Measurements from ENCODE around the gene CHRNG.

Gene CHRNG

GRCh38 chr2:232495292-232495691 lies 44.2 kb upstream of the CHRNG start:
- Histone ChIP-seq H3K27ac (no peak overlapping the region), H3K79me2 (ENCODE audit: insufficient read depth, low read depth) (no peaks in the 10 kb centered on the region), H3K27me3 (ENCODE audit: insufficient read depth, low read depth) (no peaks in the 10 kb centered on the region; the same call in 1 of the 2 replicates), H3K9ac (no peak overlapping the region), H3K4me2 (no peak overlapping the region), H4K20me1 (ENCODE audit: insufficient read depth) (no peaks in the 10 kb centered on the region), H3K4me3 (IDR thresholded peaks at IDR 0.05; ENCODE audit: insufficient read depth, low read depth, low read length) (no peak overlapping the region), H3K36me3 (ENCODE audit: insufficient read depth) (no peaks in the 10 kb centered on the region), H2AFZ (ENCODE audit: low read depth) (no peak overlapping the region), H3K4me1 (ENCODE audit: low read depth, poor library complexity, severe bottlenecking) (no peaks in the 10 kb centered on the region)
- TF ChIP-seq CTCF (conservative IDR thresholded peaks at IDR 0.05; ENCODE audit: low read depth, low read length) = no peak

GRCh38 chr2:232496501-232497270 lies 42.8 kb upstream of the CHRNG start:
- Histone ChIP-seq H3K27me3 (ENCODE audit: insufficient read depth, low read depth) (peaks cover 4% of the 10 kb centered on the region; the same call in 1 of the 2 replicates), H3K27ac (no peak overlapping the region), H3K9ac (no peak overlapping the region), H3K4me3 (IDR thresholded peaks at IDR 0.05; ENCODE audit: insufficient read depth, low read depth, low read length) (no peak overlapping the region), H3K36me3 (ENCODE audit: insufficient read depth) (no peaks in the 10 kb centered on the region), H2AFZ (ENCODE audit: low read depth) (no peak overlapping the region), H3K4me1 (ENCODE audit: low read depth, poor library complexity, severe bottlenecking) (no peaks in the 10 kb centered on the region), H3K79me2 (ENCODE audit: insufficient read depth, low read depth) (no peaks in the 10 kb centered on the region), H4K20me1 (ENCODE audit: insufficient read depth) (no peaks in the 10 kb centered on the region), H3K4me2 (no peak overlapping the region)
- no peak for TF ChIP-seq CTCF (conservative IDR thresholded peaks at IDR 0.05; ENCODE audit: low read depth, low read length)

GRCh38 chr2:232497348-232497747 lies 42.1 kb upstream of the CHRNG start:
- Histone ChIP-seq H3K36me3 (ENCODE audit: insufficient read depth) (no peaks in the 10 kb centered on the region), H3K79me2 (ENCODE audit: insufficient read depth, low read depth) (no peaks in the 10 kb centered on the region), H2AFZ (ENCODE audit: low read depth) (no peak overlapping the region), H3K27ac (no peak overlapping the region), H3K4me1 (ENCODE audit: low read depth, poor library complexity, severe bottlenecking) (no peaks in the 10 kb centered on the region), H3K4me3 (IDR thresholded peaks at IDR 0.05; ENCODE audit: insufficient read depth, low read depth, low read length) (no peak overlapping the region), H3K9ac (no peak overlapping the region), H3K27me3 (ENCODE audit: insufficient read depth, low read depth) (peaks cover 4% of the 10 kb centered on the region; the same call in 1 of the 2 replicates), H4K20me1 (ENCODE audit: insufficient read depth) (no peaks in the 10 kb centered on the region), H3K4me2 (no peak overlapping the region)
- no peak for TF ChIP-seq CTCF (conservative IDR thresholded peaks at IDR 0.05; ENCODE audit: low read depth, low read length)

GRCh38 chr2:232498452-232498851 lies 41.0 kb upstream of the CHRNG start:
- Histone ChIP-seq H4K20me1 (ENCODE audit: insufficient read depth) (no peaks in the 10 kb centered on the region), H3K79me2 (ENCODE audit: insufficient read depth, low read depth) (no peaks in the 10 kb centered on the region), H3K4me1 (ENCODE audit: low read depth, poor library complexity, severe bottlenecking) (no peaks in the 10 kb centered on the region), H3K4me2 (no peak overlapping the region), H2AFZ (ENCODE audit: low read depth) (no peak overlapping the region), H3K9ac (no peak overlapping the region), H3K27ac (no peak overlapping the region), H3K36me3 (ENCODE audit: insufficient read depth) (no peaks in the 10 kb centered on the region), H3K4me3 (IDR thresholded peaks at IDR 0.05; ENCODE audit: insufficient read depth, low read depth, low read length) (no peak overlapping the region), H3K27me3 (ENCODE audit: insufficient read depth, low read depth) (peaks cover 4% of the 10 kb centered on the region; the same call in 1 of the 2 replicates)
- no peak for TF ChIP-seq CTCF (conservative IDR thresholded peaks at IDR 0.05; ENCODE audit: low read depth, low read length)

Measured in KMS-11 (cell line).